Uterus (tissue), 2 donors: ENCODE data around the gene GNG12.

Source experiments
- POLR2A ChIP-seq, 2 donors: fragments of 450-650 bp; IDR thresholded peaks; one replicate each; pipeline ENCODE4 v1.6.1; 2016; ENCODE audit warnings: antibody characterized with exemption in 2 of 2, mild to moderate bottlenecking in 1 of 2, moderate library complexity in 1 of 2
- TF ChIP-seq, protein P1 (sequence below), 4 experiments: fragments of 200-600 bp in 2 of 4; fragments of 450-650 bp in 2 of 4; sonication (generic) in 2 of 4; IDR thresholded peaks; one replicate each; pipeline ENCODE4 v1.5.1; 2016 to 2019; ENCODE audit warnings: antibody characterized with exemption in 4 of 4, mild to moderate bottlenecking in 2 of 4, moderate library complexity in 1 of 4

DNA sequence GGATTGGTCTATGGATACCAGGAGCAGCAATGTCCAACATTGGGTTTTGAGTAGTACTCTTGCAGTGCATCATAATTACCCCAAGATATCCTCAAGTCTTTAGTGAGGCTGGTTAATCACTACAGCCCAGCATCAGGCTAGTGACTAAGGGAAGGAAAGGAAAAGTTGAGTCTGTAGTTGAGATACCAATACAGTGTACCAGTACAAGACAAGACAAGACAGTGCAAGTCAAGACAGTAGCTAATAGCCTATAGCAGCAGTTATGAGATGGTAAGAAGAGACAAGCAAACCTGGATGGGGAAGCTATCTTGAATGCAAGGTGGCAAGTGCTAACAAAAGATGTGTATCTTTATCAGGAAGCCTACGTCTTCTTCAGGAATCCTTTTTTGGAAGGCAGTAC is 13.3 kb upstream of the GNG12 start:
- TF ChIP-seq POLR2A (IDR thresholded peaks at IDR 0.05) = no peak
- TF ChIP-seq, protein P1, sequence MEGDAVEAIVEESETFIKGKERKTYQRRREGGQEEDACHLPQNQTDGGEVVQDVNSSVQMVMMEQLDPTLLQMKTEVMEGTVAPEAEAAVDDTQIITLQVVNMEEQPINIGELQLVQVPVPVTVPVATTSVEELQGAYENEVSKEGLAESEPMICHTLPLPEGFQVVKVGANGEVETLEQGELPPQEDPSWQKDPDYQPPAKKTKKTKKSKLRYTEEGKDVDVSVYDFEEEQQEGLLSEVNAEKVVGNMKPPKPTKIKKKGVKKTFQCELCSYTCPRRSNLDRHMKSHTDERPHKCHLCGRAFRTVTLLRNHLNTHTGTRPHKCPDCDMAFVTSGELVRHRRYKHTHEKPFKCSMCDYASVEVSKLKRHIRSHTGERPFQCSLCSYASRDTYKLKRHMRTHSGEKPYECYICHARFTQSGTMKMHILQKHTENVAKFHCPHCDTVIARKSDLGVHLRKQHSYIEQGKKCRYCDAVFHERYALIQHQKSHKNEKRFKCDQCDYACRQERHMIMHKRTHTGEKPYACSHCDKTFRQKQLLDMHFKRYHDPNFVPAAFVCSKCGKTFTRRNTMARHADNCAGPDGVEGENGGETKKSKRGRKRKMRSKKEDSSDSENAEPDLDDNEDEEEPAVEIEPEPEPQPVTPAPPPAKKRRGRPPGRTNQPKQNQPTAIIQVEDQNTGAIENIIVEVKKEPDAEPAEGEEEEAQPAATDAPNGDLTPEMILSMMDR (IDR thresholded peaks at IDR 0.05) = no peak
